Uterus (tissue), 4 donors: ENCODE results near the gene KLHDC10. TPM values are rescaled to one million over a fixed set of nuclear protein-coding genes. Genes with fewer than 3 reads are reported as not detected.
"Not testable (repeated sequence)": the region's sequence is repeated elsewhere in the genome, so short reads cannot be mapped to it uniquely, and the experiment has no call there.

Experiments used
- DNase-seq, 2 donors: peaks; one replicate each; pipeline ENCODE4 v3.0.0-alpha.2; 2019 to 2020
- H3K27ac ChIP-seq, 2 donors: fragments of 200-600 bp; sonication (generic); 1 replicate in 1 of 2; 2 replicates in 1 of 2; pipeline ENCODE4 v1.5.1; 2016 to 2018
- H3K27me3 ChIP-seq, 2 donors: fragments of 200-600 bp; sonication (generic); one replicate each; pipeline ENCODE4 v1.5.1; 2018 to 2019; ENCODE audit warnings: control low read depth in 1 of 2
- H3K36me3 ChIP-seq, 2 donors: fragments of 200-600 bp; sonication (generic); one replicate each; pipeline ENCODE4 v1.5.1; 2019; ENCODE audit warnings: control low read depth in 1 of 2
- H3K4me1 ChIP-seq, 2 donors: fragments of 200-600 bp; sonication (generic); one replicate each; pipeline ENCODE4 v1.5.1; 2018 to 2019; ENCODE audit warnings: control low read depth in 1 of 2
- H3K4me3 ChIP-seq, 2 donors: fragments of 200-600 bp; sonication (generic); 1 replicate in 1 of 2; 2 replicates in 1 of 2; pipeline ENCODE4 v1.5.1; 2018 to 2019; ENCODE audit warnings: mild to moderate bottlenecking in 1 of 2
- H3K9me3 ChIP-seq, 2 donors: fragments of 200-600 bp; sonication (generic); one replicate each; pipeline ENCODE4 v1.5.1; 2019; ENCODE audit warnings: control low read depth in 1 of 2
- POLR2A ChIP-seq, 2 donors: fragments of 450-650 bp; IDR thresholded peaks; one replicate each; pipeline ENCODE4 v1.6.1; 2016; ENCODE audit warnings: antibody characterized with exemption in 2 of 2, mild to moderate bottlenecking in 1 of 2, moderate library complexity in 1 of 2
- intact Hi-C: fragments of 100-400 bp; cut with DNase I; formaldehyde crosslinking; loops from one replicate; pipeline ENCODE4 v1.15.1; 2023; ENCODE audit warnings: low total_unique reads
- small RNA-seq: library from RNA; depleted of rRNA; stranded (forward); fragments of <200 nt; gene quantifications from one replicate; pipeline ENCODE3, GENCODE V24; 2016
- total RNA-seq, 4 donors: library from RNA; depleted of rRNA in 3 of 4; stranded (reverse); fragments of >200 nt in 3 of 4; gene quantifications; one replicate each; pipeline versions ENCODE4 v1.1.0 to v1.2.4, GENCODE V29; 2014 to 2023
- TF ChIP-seq, protein P1 (sequence below), 4 experiments: fragments of 200-600 bp in 2 of 4; fragments of 450-650 bp in 2 of 4; sonication (generic) in 2 of 4; IDR thresholded peaks; one replicate each; pipeline ENCODE4 v1.5.1; 2016 to 2019; ENCODE audit warnings: antibody characterized with exemption in 4 of 4, mild to moderate bottlenecking in 2 of 4, moderate library complexity in 1 of 4
- donor health status: DM: yes; HTN: yes; CAD: no.

Gene KLHDC10
- total RNA-seq, 4 donors from 2014 or later, result 8.8 to 58.5 (median 26.5) TPM

DNA sequence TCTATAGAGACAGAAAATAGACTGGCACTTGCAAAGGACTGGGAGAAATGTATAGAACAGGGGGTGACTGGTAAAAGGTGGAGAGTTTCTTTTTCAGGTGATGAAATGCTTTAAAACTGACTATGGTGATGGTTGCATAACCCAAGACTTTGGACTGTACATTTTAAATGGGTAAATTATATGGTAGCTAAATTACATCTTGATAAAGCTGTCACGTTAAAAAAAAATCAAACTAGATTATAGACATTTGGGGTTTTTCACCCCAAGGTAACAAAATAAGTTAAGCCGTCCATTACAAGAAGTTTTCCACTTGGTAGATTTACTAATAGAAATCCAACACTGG lies 110.9 kb downstream of the KLHDC10 start:
- Histone ChIP-seq H3K4me3 (no peak overlapping the region), H3K9me3 (no peaks in the 10 kb centered on the region), H3K27ac (no peak overlapping the region), H3K36me3 (no peaks in the 10 kb centered on the region), H3K4me1 (no peaks in the 10 kb centered on the region), H3K27me3 (no peaks in the 10 kb centered on the region)
- intact Hi-C loops, result no loop called here
- no peak for DNase-seq
- TF ChIP-seq, protein P1, sequence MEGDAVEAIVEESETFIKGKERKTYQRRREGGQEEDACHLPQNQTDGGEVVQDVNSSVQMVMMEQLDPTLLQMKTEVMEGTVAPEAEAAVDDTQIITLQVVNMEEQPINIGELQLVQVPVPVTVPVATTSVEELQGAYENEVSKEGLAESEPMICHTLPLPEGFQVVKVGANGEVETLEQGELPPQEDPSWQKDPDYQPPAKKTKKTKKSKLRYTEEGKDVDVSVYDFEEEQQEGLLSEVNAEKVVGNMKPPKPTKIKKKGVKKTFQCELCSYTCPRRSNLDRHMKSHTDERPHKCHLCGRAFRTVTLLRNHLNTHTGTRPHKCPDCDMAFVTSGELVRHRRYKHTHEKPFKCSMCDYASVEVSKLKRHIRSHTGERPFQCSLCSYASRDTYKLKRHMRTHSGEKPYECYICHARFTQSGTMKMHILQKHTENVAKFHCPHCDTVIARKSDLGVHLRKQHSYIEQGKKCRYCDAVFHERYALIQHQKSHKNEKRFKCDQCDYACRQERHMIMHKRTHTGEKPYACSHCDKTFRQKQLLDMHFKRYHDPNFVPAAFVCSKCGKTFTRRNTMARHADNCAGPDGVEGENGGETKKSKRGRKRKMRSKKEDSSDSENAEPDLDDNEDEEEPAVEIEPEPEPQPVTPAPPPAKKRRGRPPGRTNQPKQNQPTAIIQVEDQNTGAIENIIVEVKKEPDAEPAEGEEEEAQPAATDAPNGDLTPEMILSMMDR (IDR thresholded peaks at IDR 0.05), result no peak

DNA sequence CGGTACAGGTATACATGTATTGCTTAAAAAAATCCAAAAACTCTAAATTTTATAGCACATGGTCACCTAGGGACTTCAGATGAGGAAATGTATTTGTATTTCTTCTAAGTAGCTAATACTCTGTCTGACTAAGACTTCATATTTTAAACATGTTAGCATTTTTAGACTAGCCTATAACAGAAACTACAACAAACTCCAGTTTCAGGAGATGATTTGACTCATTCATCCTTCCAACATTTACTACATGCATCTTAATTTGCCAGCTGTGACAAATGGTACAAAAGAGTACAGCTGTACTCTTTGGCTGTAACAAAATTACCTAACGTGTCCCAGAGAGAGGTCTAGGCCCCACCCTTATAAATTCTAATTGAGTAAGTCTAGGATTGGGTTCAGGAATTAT lies 112.7 kb downstream of the KLHDC10 start:
- Histone ChIP-seq H3K4me1 (no peaks in the 10 kb centered on the region), H3K36me3 (no peaks in the 10 kb centered on the region), H3K27me3 (no peaks in the 10 kb centered on the region), H3K4me3 (no peak overlapping the region), H3K9me3 (no peaks in the 10 kb centered on the region), H3K27ac (no peak overlapping the region)
- intact Hi-C loops, result no loop called here
- DNase-seq, result no peak
- TF ChIP-seq, protein P1 (IDR thresholded peaks at IDR 0.05), result no peak
- TF ChIP-seq POLR2A (IDR thresholded peaks at IDR 0.05), result no peak

DNA sequence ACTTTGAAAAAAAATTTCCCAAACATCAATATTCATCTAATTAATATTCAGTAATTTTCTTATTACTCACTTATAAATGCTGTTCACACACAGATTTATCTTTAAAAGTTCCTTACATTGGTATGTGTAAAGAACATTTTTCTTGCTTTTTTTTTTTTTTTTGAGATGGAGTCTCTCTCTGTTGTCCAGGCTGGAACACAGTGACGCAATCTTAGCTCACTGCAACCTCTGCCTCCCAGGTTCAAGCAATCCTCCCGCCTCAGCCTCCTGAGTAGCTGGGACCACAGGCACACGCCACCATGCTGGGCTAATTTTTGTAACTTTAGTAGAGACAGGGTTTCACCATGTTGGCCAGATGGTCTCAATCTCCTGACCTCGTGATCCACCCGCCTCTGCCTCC lies 114.0 kb downstream of the KLHDC10 start:
- H3K27ac ChIP-seq, H3K27me3 ChIP-seq, H3K9me3 ChIP-seq, H3K4me3 ChIP-seq, intact Hi-C loops, H3K36me3 ChIP-seq, DNase-seq, H3K4me1 ChIP-seq: not testable (repeated sequence)

Small RNA genes within 50 kb of the gene (small RNA-seq; reads per million reads assigned to genes)
- not detected for gene RNA5SP245

Other genes starting within 250 kb of the KLHDC10 start
- 10 to 100 TPM; 35.4 to 99.8 (median 53.1) TPM for gene UBE2H, start 117.6 kb upstream of the KLHDC10 start, total RNA-seq
- gene ZC3HC1, start 19.2 kb upstream of the KLHDC10 start, total RNA-seq, result 10 to 100 TPM; 12.6 to 60.7 (median 17.2) TPM
- gene TMEM209, start 134.9 kb downstream of the KLHDC10 start, total RNA-seq, result 10 to 100 TPM in 3 of 4 donors, 1 to 10 TPM in 1; 7.4 to 22.6 (median 19.4) TPM
- not detected for gene SSMEM1, start 137.3 kb downstream of the KLHDC10 start, total RNA-seq
- gene CPA2, start 196.3 kb downstream of the KLHDC10 start, total RNA-seq, result 1 to 10 TPM in 1 of 4 donors, not detected in 3; 1.2 TPM
- 1 to 10 TPM in 1 of 4 donors, not detected in 3; 1.3 TPM for gene CPA4, start 222.6 kb downstream of the KLHDC10 start, total RNA-seq